ENCODE measurements around the gene PAF1. TPM values are rescaled to one million over a fixed set of nuclear protein-coding genes. Genes with fewer than 3 reads are reported as not detected.

Gene PAF1
- total RNA-seq, 2 donors from 2014 or later: 16.9 to 49.8 TPM

- ATAC-seq (no peak), DNase-seq (no peak)
- no peaks in the 10 kb centered on the region for H3K9me3 ChIP-seq
- WGBS, 2 donors: 82 to 84% methylated on average over 20 to 35 of the region's 35 CpGs
- no peak for TF ChIP-seq CTCF (IDR thresholded peaks at IDR 0.05)
- TF ChIP-seq POLR2A (IDR thresholded peaks at IDR 0.05): no peak
- intact Hi-C loops (cut with DNase I): no loop called here
- H3K27me3 ChIP-seq: no peaks in the 10 kb centered on the region
- H3K4me3 ChIP-seq: no peak overlapping the region
- H3K27ac ChIP-seq: no peak overlapping the region
- peaks cover 5% of the 10 kb centered on the region for H3K4me1 ChIP-seq
- H3K36me3 ChIP-seq (replicated peaks in 1 of 2; ENCODE audit: insufficient read depth in 1 of 2, low read depth in 2 of 2): no peaks in the 10 kb centered on the region
Observed at GRCh38 chr19:39423258-39424086, 32.6 kb upstream of the PAF1 start.

- Histone ChIP-seq H3K36me3 (replicated peaks in 1 of 2; ENCODE audit: insufficient read depth in 1 of 2, low read depth in 2 of 2) (no peaks in the 10 kb centered on the region), H3K4me1 (no peaks in the 10 kb centered on the region), H3K27me3 (no peaks in the 10 kb centered on the region), H3K9me3 (no peaks in the 10 kb centered on the region), H3K27ac (no peak overlapping the region), H3K4me3 (no peak overlapping the region)
- 69 to 89% methylated on average over 4 of the region's 5 CpGs for WGBS, 2 donors
- DNase-seq (no peak), ATAC-seq (no peak)
- intact Hi-C loops (cut with DNase I): no loop called here
- TF ChIP-seq POLR2A (IDR thresholded peaks at IDR 0.05) (no peak), CTCF (IDR thresholded peaks at IDR 0.05) (no peak)
Observed at GRCh38 chr19:39422020-39422419, 31.1 kb upstream of the PAF1 start.

GRCh38 chr19:39420769-39421168 lies 29.9 kb upstream of the PAF1 start:
- ATAC-seq: no peak
- H3K36me3 ChIP-seq (replicated peaks in 1 of 2; ENCODE audit: insufficient read depth in 1 of 2, low read depth in 2 of 2): no peaks in the 10 kb centered on the region
- TF ChIP-seq POLR2A (IDR thresholded peaks at IDR 0.05) (no peak), CTCF (IDR thresholded peaks at IDR 0.05) (no peak)
- no peaks in the 10 kb centered on the region for H3K27me3 ChIP-seq
- no peak overlapping the region for H3K4me3 ChIP-seq
- 83 to 90% methylated on average over 12 to 14 of the region's 15 CpGs for WGBS, 2 donors
- intact Hi-C loops (cut with DNase I): no loop called here
- no peak overlapping the region for H3K27ac ChIP-seq
- no peaks in the 10 kb centered on the region for H3K9me3 ChIP-seq
- no peak for DNase-seq
- no peaks in the 10 kb centered on the region for H3K4me1 ChIP-seq

- peaks cover under 1% of the 10 kb centered on the region for H3K4me1 ChIP-seq
- H3K4me3 ChIP-seq: no peak overlapping the region
- H3K27me3 ChIP-seq: no peaks in the 10 kb centered on the region
- intact Hi-C loops (cut with DNase I): loop anchor here (10.0 kb wide), 1 partner anchor 74 kb away; the partner anchor contains the start of gene SAMD4B
- no peaks in the 10 kb centered on the region for H3K36me3 ChIP-seq (replicated peaks in 1 of 2; ENCODE audit: insufficient read depth in 1 of 2, low read depth in 2 of 2)
- DNase-seq (no peak), ATAC-seq (no peak)
- H3K27ac ChIP-seq: no peak overlapping the region
- WGBS, 2 donors: 77 to 78% methylated on average over 7 to 9 of the region's 9 CpGs
- H3K9me3 ChIP-seq: no peaks in the 10 kb centered on the region
- no peak for TF ChIP-seq POLR2A (IDR thresholded peaks at IDR 0.05)
- TF ChIP-seq CTCF (IDR thresholded peaks at IDR 0.05): no peak
Observed at GRCh38 chr19:39419003-39419402, 28.1 kb upstream of the PAF1 start.
